ENCODE measurements around the gene STIM2. TPM values are rescaled to one million over a fixed set of nuclear protein-coding genes. Genes with fewer than 3 reads are reported as not detected.

The STIM2 gene
- total and polyA plus RNA-seq, 9 of the 15 experiments (the other 6 are each of a cell fraction or from before 2014, with no cell fraction given): 7.2 to 26.8 (median 15.4) TPM

DNA sequence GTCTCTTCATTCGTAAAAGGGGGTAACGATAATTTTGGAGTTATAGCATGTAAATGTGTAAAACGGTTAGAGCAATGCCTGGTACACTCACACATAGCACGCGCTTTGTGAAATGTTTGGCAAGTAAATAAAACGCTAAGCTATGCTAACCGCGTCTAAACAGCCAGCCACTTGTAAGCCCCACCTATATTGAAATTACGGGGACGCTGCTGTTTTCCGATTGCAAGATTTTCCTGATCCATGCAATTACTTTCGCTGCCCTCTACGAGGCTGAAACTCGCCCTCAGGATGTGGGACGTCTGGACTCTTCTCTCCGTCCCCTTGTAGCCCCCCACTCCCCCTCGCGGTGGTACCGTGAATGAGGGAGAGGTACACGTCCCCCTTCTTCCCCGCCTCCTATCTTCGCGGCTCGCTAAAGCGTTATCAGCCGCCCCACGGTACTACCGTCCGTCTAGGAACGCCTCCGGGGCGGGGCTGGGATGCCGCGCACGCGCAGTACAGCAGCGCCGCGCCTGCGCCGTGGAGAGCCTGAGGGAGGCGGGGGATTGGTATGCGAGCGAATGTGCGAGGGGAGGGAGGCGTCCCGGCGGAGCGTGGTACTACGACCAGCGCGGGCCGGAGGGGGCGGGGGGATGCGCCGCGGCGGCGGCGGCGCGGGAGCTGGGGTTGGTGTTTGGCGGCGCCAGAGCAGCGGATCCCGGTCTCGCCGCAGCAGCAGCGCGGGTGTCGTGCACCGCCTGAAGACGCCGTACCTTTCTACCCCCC is at the start of gene STIM2 (continued):
- TF ChIP-seq EP400 (IDR thresholded peaks at IDR 0.05) (peak; percentile 47; the same call in 1 of the 2 replicates), CBX3 (IDR thresholded peaks at IDR 0.05; ENCODE audit: borderline replicate concordance in 1 of 2, low read length in 2 of 2) (0 out of 3 replicates have a peak, but pooled peaks of 1 of the 2 experiments have one; percentile 39), CC2D1A (IDR thresholded peaks at IDR 0.05) (no peak), MTA1 (IDR thresholded peaks at IDR 0.05; ENCODE audit: borderline replicate concordance) (peak; percentile 75; the same call in 1 of the 2 replicates), TRIM28 (IDR thresholded peaks at IDR 0.05) (no peak), HMGN3 (IDR thresholded peaks at IDR 0.05; ENCODE audit: borderline replicate concordance, extremely low read depth, insufficient read length, low read depth, low read length) (peak; percentile 45), ZNF23 (CRISPR knock-in tag; IDR thresholded peaks at IDR 0.05) (no peak), GATA2 (CRISPR knock-in tag; IDR thresholded peaks at IDR 0.05) (peak; percentile 49; the same call in 1 of the 2 replicates), ZNF699 (CRISPR knock-in tag; IDR thresholded peaks at IDR 0.05; ENCODE audit: insufficient replicate concordance) (no peak), FOXK2 (conservative IDR thresholded peaks at IDR 0.05 in 1 of 2, IDR thresholded peaks at IDR 0.05 in 1 of 2; ENCODE audit: low read depth in 2 of 2) (peak; percentile 45 to 61; a peak in 1 of 4 replicates), HNRNPL (IDR thresholded peaks at IDR 0.05; ENCODE audit: low read depth, low read length) (no peak), POLR2A (conservative IDR thresholded peaks at IDR 0.05) (peak; percentile 80), JUN (IDR thresholded peaks at IDR 0.05; ENCODE audit: borderline replicate concordance, low read depth, low read length) (no peak), JUN (CRISPR knock-in tag; IDR thresholded peaks at IDR 0.05; ENCODE audit: borderline replicate concordance) (no peak), ARNT (IDR thresholded peaks at IDR 0.05) (no peak), ZKSCAN8 (CRISPR knock-in tag; IDR thresholded peaks at IDR 0.05) (no peak)
- TF ChIP-seq, protein P1, sequence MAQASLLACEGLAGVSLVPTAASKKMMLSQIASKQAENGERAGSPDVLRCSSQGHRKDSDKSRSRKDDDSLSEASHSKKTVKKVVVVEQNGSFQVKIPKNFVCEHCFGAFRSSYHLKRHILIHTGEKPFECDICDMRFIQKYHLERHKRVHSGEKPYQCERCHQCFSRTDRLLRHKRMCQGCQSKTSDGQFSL (CRISPR knock-in tag; IDR thresholded peaks at IDR 0.05): 0 out of 2 replicates have a peak, but pooled peaks have one; percentile 11
- TF ChIP-seq, protein P1 (tag; IDR thresholded peaks at IDR 0.05): peak in 1 of 2 experiments; percentile 35; a peak in 1 of 4 replicates
- TF ChIP-seq, protein P2, sequence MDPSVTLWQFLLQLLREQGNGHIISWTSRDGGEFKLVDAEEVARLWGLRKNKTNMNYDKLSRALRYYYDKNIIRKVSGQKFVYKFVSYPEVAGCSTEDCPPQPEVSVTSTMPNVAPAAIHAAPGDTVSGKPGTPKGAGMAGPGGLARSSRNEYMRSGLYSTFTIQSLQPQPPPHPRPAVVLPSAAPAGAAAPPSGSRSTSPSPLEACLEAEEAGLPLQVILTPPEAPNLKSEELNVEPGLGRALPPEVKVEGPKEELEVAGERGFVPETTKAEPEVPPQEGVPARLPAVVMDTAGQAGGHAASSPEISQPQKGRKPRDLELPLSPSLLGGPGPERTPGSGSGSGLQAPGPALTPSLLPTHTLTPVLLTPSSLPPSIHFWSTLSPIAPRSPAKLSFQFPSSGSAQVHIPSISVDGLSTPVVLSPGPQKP (CRISPR knock-in tag; IDR thresholded peaks at IDR 0.05): no peak
- TF ChIP-seq, protein P3, sequence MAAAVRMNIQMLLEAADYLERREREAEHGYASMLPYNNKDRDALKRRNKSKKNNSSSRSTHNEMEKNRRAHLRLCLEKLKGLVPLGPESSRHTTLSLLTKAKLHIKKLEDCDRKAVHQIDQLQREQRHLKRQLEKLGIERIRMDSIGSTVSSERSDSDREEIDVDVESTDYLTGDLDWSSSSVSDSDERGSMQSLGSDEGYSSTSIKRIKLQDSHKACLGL (CRISPR knock-in tag; IDR thresholded peaks at IDR 0.05; ENCODE audit: borderline replicate concordance, poor library complexity, severe bottlenecking): no peak
- TF ChIP-seq, protein P4, sequence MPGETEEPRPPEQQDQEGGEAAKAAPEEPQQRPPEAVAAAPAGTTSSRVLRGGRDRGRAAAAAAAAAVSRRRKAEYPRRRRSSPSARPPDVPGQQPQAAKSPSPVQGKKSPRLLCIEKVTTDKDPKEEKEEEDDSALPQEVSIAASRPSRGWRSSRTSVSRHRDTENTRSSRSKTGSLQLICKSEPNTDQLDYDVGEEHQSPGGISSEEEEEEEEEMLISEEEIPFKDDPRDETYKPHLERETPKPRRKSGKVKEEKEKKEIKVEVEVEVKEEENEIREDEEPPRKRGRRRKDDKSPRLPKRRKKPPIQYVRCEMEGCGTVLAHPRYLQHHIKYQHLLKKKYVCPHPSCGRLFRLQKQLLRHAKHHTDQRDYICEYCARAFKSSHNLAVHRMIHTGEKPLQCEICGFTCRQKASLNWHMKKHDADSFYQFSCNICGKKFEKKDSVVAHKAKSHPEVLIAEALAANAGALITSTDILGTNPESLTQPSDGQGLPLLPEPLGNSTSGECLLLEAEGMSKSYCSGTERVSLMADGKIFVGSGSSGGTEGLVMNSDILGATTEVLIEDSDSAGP (CRISPR knock-in tag; IDR thresholded peaks at IDR 0.05): no peak
- TF ChIP-seq, protein P5, sequence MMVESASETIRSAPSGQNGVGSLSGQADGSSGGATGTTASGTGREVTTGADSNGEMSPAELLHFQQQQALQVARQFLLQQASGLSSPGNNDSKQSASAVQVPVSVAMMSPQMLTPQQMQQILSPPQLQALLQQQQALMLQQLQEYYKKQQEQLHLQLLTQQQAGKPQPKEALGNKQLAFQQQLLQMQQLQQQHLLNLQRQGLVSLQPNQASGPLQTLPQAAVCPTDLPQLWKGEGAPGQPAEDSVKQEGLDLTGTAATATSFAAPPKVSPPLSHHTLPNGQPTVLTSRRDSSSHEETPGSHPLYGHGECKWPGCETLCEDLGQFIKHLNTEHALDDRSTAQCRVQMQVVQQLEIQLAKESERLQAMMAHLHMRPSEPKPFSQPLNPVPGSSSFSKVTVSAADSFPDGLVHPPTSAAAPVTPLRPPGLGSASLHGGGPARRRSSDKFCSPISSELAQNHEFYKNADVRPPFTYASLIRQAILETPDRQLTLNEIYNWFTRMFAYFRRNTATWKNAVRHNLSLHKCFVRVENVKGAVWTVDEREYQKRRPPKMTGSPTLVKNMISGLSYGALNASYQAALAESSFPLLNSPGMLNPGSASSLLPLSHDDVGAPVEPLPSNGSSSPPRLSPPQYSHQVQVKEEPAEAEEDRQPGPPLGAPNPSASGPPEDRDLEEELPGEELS (CRISPR knock-in tag; IDR thresholded peaks at IDR 0.05; ENCODE audit: borderline replicate concordance): no peak

Data from K562 (cell line).